AG09319 (cell line): ENCODE measurements around the gene MADD.

Experiments used
- DNase-seq: peaks from one replicate; pipeline ENCODE4 v3.0.0-alpha.2; 2010; ENCODE audit warnings: low read depth; ENCODE audit errors: extremely low read depth
- CTCF ChIP-seq: IDR thresholded peaks from 2 replicates; pipeline ENCODE4 v1.5.1; 2011; ENCODE audit warnings: low read depth, mild to moderate bottlenecking, inconsistent platforms, low read length, moderate library complexity

MADD gene

DNA sequence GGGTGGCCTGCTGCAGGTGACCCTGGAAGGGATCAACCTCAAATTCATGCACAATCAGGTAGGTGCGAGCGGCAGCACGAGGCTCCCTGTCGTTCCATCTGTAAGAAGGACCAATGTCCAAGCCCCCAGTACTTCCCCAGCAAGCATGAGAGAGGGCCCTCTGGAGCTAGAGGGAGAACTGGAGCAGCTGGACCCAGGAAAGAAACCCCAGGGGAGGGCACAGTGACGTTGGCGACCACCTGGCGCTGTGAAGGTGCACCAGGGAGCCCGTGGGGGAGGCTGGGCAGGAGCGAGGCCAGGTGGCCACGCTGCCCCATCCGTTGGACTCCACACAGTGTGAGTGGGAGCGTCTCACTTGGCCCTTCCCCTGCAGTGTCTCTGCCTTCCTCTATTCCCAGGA, 54.6 kb downstream of the MADD start:
- no peak for TF ChIP-seq CTCF
- DNase-seq = no peak

- DNase-seq = no peak
- no peak for TF ChIP-seq CTCF
Measured at GRCh38 chr11:47325271-47326041, 55.5 kb downstream of the MADD start.

DNA sequence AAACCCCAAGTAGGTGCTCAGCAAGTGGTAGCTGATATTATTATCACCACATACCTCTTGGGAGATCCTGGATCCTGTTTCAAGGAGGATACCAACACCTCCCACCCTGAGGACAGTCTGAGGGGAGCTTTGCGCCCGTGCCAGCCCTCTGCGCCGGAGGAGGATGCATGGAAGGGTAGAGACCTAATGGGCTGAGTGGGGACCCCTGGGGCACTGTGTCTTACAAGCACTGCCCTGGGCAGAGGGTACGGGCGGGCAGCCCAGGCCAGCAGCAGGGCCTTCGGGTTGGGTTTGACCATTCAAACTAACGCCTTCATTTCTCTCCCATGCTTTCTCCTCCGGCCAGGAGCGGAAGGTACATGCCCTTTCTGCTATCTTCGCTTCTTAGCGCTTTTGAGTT, 56.3 kb downstream of the MADD start:
- no peak for TF ChIP-seq CTCF
- no peak for DNase-seq

GRCh38 chr11:47327025-47327424, 57.1 kb downstream of the MADD start:
- no peak for TF ChIP-seq CTCF
- no peak for DNase-seq

DNA sequence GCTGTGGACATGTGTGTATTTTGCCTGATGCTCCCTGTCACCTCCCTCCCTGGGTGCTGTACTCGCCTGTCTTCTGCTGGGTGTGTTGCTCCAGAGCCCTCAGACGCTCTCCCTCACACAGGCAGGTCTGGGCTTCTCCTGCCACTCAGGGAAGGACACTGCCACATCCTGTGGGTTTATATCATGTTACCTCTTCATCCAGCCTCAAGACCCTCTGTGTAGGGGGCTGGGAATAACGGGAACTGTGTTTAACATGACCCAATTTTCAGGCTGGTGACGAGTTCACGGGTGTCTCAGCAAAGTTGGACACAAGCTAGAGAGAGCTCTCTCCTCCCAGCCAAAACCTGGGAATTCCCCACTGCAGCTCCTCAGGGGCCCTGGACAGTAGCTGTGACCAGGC, 58.0 kb downstream of the MADD start:
- no peak for TF ChIP-seq CTCF
- DNase-seq = no peak

DNA sequence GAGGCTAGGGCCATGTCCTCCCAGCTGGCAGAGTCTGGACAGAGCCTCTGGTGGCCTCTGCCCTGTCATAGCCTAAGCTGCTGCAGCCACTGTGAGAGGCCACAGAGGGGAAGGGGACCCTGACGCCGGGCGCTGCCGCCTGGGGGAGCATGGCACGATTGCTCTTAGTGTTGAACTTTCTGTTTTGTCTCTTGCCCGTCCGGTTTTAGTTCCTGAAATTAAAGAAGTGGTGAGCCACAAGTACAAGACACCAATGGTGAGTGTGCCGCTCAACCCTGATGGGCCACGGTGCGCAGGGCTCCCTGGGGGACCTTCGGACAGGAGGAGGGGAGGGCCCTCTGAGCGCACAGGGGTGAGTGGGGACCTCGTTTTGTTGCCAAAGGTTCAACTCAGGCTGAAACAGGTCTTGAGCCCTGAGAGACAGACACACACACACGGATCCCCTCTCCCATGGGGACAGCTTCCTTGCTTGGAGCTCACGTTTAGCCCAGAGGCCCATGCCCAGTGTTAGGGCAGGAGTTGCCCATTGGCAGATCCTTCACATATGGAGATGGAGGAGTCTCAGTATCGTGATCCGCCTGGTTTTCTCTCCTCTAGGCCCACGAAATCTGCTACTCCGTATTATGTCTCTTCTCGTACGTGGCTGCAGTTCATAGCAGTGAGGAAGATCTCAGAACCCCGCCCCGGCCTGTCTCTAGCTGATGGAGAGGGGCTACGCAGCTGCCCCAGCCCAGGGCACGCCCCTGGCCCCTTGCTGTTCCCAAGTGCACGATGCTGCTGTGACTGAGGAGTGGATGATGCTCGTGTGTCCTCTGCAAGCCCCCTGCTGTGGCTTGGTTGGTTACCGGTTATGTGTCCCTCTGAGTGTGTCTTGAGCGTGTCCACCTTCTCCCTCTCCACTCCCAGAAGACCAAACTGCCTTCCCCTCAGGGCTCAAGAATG, 58.8 kb downstream of the MADD start:
- no peak for DNase-seq
- TF ChIP-seq CTCF = no peak

DNA sequence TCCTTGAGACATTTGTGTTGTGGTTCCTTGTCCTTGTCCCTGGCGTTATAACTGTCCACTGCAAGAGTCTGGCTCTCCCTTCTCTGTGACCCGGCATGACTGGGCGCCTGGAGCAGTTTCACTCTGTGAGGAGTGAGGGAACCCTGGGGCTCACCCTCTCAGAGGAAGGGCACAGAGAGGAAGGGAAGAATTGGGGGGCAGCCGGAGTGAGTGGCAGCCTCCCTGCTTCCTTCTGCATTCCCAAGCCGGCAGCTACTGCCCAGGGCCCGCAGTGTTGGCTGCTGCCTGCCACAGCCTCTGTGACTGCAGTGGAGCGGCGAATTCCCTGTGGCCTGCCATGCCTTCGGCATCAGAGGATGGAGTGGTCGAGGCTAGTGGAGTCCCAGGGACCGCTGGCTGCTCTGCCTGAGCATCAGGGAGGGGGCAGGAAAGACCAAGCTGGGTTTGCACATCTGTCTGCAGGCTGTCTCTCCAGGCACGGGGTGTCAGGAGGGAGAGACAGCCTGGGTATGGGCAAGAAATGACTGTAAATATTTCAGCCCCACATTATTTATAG, 59.6 kb downstream of the MADD start:
- TF ChIP-seq CTCF = no peak
- DNase-seq = no peak
